HT-29 (cell line): ENCODE data around the gene MS4A18. TPM values are rescaled to one million over a fixed set of nuclear protein-coding genes. Genes with fewer than 3 reads are reported as not detected.
"Not testable (repeated sequence)": the region's sequence is repeated elsewhere in the genome, so short reads cannot be mapped to it uniquely, and the experiment has no call there.

Experiments used
- DNase-seq: peaks from one replicate; pipeline ENCODE4 v3.0.0-alpha.2; 2015; ENCODE audit warnings: low spot score
- total RNA-seq: library from RNA; depleted of rRNA; stranded (reverse); fragments of >200 nt; shearing (Covaris generic); gene quantifications from 2 replicates; pipeline ENCODE4 v1.2.3, GENCODE V29; 2014

Gene MS4A18
- total RNA-seq, 1 experiment from 2014 or later = not detected

DNA sequence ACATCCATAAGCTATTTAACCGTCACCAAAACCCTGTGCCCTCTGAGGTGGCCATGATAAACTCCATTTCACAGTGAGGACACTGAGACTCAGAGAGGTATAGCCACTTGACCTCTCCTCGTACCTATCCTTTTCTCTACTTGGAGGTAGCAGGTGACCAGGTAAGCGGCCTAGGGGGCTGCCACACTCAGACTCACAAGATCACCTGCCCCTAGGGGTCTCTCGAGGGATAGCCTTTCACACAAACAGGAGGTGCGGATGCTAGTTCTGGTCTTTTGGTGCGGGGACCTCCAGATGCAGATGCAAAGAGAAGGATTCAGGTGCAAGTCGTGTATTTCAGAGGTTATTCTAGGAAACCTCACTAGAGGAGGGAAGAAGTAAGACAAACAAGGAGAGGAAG lies 14.6 kb downstream of the MS4A18 start:
- no peak for DNase-seq

DNA sequence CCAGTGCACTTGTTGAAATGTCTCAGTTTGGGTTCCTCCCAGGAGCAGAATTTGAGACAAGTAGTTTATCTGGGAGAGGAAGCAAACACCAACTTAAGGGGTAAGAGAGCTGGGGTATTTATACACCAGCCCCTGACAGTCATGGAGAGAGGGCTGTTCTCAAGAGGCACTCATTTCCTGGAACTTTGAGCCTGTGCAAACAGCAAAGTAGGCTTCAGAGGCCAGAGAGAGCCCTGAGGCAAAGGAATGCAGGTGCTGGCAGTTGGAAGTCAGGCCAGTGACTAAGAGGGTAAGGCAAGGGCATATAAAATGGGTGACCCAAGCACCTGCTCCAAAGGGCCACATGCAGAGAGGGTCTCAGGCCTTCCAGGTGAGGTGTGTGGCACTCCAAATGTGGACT lies 16.1 kb downstream of the MS4A18 start:
- no peak for DNase-seq

DNA sequence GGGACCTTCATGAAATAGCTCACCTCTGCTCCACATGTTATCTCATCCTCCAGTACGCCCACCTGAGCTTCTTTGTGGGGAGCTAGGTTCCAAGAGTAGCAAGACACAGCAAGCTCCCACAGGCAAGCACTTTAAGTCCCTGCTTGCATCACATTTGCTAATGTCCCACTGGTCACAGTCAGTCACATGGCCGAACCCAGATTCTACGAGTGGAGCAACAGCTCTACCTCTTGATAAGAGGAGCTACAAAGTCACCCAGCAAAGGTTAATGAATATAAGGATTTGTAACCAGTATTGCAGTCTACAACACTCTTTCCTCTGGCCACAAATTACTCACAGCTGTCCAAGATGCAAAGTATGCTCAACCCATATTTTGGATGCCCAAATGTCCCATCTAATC lies 16.9 kb downstream of the MS4A18 start:
- DNase-seq = no peak

DNA sequence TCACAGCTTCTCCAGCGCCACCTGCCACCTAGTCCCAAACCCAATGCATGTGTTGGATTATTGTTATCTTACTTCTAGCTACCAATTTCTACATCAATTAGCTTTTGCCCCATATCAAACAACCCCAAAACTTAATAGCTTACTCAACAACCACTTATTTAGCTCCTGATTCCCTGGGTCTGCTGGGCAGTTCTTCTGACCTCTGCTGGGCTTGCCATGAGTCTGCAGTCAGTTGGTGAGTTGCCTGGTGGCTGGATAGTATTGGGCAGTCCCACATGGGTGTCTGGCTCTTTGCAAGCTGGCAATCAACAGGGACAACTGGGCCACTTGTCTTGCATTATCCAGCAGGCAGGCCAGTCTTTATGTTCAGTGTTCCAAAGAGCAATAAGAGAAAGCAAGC lies 18.5 kb downstream of the MS4A18 start:
- no peak for DNase-seq

DNA sequence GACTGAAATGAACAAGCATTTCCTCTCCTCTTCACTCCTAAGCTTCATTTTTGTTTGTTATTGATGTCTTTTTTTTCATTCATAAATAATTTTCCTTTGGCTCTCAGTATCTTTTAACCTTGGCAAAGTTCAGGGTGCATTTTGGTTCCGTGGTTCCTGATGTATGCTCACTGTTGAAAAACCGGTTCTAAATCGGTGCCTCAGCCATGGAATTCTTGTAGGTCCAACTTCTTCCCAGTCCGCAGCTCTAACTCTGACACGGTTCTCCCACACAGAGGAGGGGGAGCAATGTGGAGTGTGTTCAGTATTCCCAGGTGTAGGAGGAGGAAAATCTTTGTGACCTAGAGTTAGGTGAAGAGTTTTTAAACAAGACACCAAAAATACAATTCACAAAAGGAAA lies 19.6 kb downstream of the MS4A18 start:
- no peak for DNase-seq

DNA sequence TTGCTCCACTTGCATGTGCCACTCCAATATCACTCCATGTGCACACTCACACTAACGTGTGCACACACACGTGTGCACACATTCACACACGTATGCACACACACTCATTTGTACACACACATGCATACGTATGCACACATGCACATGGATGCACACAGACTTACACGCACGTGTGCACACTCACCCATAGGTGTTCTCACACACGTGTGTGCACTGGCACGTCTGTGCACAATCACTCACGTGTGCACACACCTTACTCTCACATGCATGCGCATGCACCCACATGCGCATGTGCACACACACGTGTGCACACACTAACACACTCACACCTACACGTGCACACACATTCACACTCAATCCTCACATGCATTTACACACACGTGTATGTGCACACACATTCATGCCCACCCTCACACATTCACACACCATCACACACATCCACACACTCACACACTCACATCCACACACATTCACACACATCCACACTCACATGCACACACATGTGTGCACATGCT lies 22.9 kb downstream of the MS4A18 start:
- DNase-seq = no peak

DNA sequence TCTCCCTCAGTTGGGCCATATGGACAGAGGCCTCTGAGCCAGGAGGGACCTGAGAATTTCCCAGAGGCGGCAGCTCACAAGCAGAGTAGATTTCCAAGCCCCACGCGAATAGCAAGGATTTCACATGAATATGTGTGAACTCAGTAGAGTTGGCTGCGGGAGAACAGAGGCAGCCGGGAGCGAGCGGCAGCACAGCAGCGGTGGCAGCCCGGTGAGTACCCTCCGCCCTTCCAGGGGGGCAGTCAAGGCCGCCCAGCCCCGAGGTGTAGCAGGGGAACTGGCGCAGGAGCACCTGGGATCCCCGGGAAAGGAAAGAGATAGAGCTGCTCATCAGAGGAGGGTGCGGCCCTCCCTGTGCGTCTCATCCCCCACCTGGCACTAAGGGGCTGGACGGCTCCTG lies 23.7 kb downstream of the MS4A18 start:
- no peak for DNase-seq

GRCh38 chr11:60748821-60749220 lies 24.3 kb downstream of the MS4A18 start:
- DNase-seq = no peak

GRCh38 chr11:60750911-60751310 lies 26.4 kb downstream of the MS4A18 start:
- DNase-seq = no peak

GRCh38 chr11:60753309-60753708 lies 28.8 kb downstream of the MS4A18 start:
- no peak for DNase-seq

- DNase-seq = no peak
Measured at GRCh38 chr11:60754887-60755286, 30.4 kb downstream of the MS4A18 start.

- peak; percentile 70 for DNase-seq
Measured at GRCh38 chr11:60756307-60757032, 31.9 kb downstream of the MS4A18 start, which contains the start of gene MS4A15. MS4A15 (plus strand) TSS chr11:60756867; CDS start chr11:60763734, 6,867 bp downstream.

- DNase-seq = no peak
Measured at GRCh38 chr11:60757231-60757800, 32.8 kb downstream of the MS4A18 start.

- not testable (repeated sequence) for DNase-seq
Measured at GRCh38 chr11:60758671-60759070, 34.2 kb downstream of the MS4A18 start.

- DNase-seq = not testable (repeated sequence)
Measured at GRCh38 chr11:60759438-60760225, 35.1 kb downstream of the MS4A18 start.

DNA sequence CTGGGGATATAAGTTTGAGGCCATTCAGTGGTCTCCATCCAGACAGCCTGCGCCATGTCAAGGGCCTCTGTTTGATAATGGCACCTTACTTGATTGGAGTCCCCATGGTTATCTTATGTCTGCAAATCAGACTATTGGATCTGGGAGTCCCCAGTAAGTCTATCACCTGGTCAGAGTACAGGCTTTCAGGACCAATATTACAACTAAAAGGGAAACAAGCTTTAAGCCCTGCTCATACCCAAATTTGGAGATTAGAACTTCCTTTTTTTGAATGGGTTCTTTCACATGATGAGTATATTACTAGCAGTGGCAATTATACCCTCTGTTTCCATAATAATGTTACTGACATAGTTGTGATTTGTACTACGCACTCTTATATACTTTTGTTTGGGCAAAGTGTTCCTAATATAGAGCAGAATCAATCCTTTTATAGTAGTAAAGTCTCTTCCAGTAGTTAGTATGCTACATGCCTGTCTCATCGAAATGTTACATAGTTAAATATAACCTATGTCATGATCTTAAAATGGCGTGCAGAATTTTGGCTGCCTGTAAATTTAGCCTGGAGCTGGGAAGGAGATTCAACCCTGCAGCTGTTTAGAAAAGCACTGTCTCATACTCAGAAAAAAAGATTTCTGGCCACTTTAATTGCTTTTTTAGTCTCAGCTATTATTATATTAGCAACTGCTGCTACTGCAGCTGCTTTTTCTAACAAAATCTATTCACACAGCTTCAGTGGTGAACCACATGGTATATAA lies 37.1 kb downstream of the MS4A18 start:
- DNase-seq = no peak

DNA sequence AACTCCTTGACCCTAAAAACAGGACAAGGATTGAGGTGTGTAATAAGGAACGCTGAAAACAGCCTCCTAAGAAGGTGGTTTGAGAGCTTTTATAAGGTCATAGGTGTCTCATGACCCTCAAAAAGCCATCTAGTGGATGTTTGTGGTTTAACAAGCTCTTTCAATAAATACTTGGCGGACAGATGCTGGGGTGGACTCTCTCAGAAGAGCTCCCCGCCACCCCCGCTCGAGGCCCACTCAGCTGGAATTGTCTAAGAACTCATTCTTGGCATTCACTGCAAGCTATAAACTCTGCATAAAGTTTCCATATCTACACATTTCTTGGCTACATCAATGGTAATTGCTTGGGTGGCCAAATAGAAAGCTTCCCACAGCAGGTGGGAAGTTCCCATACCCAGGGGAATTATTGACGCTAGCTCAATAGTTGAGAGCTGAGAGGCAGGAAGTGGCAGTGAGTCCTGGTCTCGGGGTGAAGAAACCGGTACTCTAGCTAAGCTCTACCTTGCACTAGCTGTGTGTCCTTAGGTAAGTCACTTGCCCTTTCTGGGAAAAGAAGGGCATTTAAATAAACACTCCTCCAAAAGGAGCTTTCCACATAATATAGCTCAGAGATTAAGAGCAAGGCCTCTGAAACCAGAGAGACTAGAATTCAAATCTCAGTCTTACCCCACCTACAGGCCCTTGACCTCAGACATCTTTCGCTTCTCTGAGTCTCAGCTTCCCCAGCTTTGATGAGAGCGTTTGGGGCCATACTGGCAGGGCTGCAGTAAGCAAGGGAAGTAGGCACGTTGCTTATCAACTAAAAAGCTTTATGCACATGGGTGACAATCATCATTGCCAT lies 38.6 kb downstream of the MS4A18 start:
- DNase-seq = peak; percentile 43

GRCh38 chr11:60763692-60764369 lies 39.3 kb downstream of the MS4A18 start:
- DNase-seq = no peak

GRCh38 chr11:60764879-60765278 lies 40.4 kb downstream of the MS4A18 start:
- DNase-seq = no peak

- DNase-seq = no peak
Measured at GRCh38 chr11:60765355-60765754, 40.8 kb downstream of the MS4A18 start.
